ENCODE data around the gene NUP88.

GRCh38 chr17:5361426-5361825 lies 58.0 kb downstream of the NUP88 start:
- TF ChIP-seq POLR2AphosphoS5 (IDR thresholded peaks at IDR 0.05; ENCODE audit: low read depth, low read length) (no peak), REST (IDR thresholded peaks at IDR 0.05; ENCODE audit: insufficient read depth in 1 of 2, low read depth in 2 of 2, low read length in 2 of 2) (no peak), SIN3A (IDR thresholded peaks at IDR 0.05; ENCODE audit: borderline replicate concordance, insufficient read depth, low read length) (no peak), TAF1 (IDR thresholded peaks at IDR 0.05; ENCODE audit: borderline replicate concordance, insufficient read depth, low read length) (no peak), FOXP2 (optimal IDR thresholded peaks at IDR 0.05; ENCODE audit: borderline replicate concordance, extremely low read depth, extremely low read length, insufficient read depth) (no peak)

All from PFSK-1 (cell line).